ENCODE results near the gene TTLL11. TPM values are rescaled to one million over a fixed set of nuclear protein-coding genes. Genes with fewer than 3 reads are reported as not detected.

Gene TTLL11
- total and polyA plus RNA-seq, 2 of the 8 experiments (the other 6 are each of a cell fraction or from before 2014, with no cell fraction given), result 0.56 to 0.80 TPM

- Histone ChIP-seq H3K36me3 (ENCODE audit: control insufficient read depth in 2 of 4, insufficient read depth in 4 of 4, low read length in 3 of 4) (peaks cover 0 to 7% (median 5%) of the 10 kb centered on the region in 4 experiments; a peak in 5 of 8 replicates), H3K27me3 (replicated peaks in 1 of 4; ENCODE audit: control insufficient read depth in 3 of 4, extremely low read depth in 1 of 4, insufficient read depth in 3 of 4, low read length in 3 of 4) (no peaks in the 10 kb centered on the region), H3K9me3 (ENCODE audit: insufficient read depth in 2 of 2, low read depth in 1 of 2, low read length in 1 of 2) (no peaks in the 10 kb centered on the region), H3K9ac (replicated peaks in 1 of 4; ENCODE audit: extremely low read depth in 1 of 4, low read depth in 3 of 4, low read length in 3 of 4) (no peak overlapping the region), H3K18ac (ENCODE audit: extremely low read depth, low read length) (no peak overlapping the region), H3K4me1 (replicated peaks in 1 of 4; ENCODE audit: control insufficient read depth in 3 of 4, insufficient read depth in 4 of 4, low read length in 3 of 4) (peaks cover 0 to 20% (median 10%) of the 10 kb centered on the region in 4 experiments; a peak in 6 of 7 replicates), H4K8ac (ENCODE audit: extremely low read depth, insufficient read depth, low read length) (no peak overlapping the region), H4K20me1 (replicated peaks in 1 of 2; ENCODE audit: control insufficient read depth in 1 of 2, insufficient read depth in 2 of 2, low read length in 2 of 2) (peaks cover 0 to 2% of the 10 kb centered on the region in 2 experiments), H3K79me2 (ENCODE audit: control insufficient read depth in 1 of 2, insufficient read depth in 2 of 2, low read length in 2 of 2) (no peaks in the 10 kb centered on the region), H3K14ac (ENCODE audit: insufficient read length) (no peak overlapping the region), H2AFZ (ENCODE audit: low read length) (no peak overlapping the region), H2BK20ac (ENCODE audit: low read length) (no peak overlapping the region), H3K4ac (replicated peaks; ENCODE audit: insufficient read length, low read depth, low read length) (no peak overlapping the region), H3K23me2 (ENCODE audit: low read depth, low read length) (peaks cover 4% of the 10 kb centered on the region; the same call in 1 of the 2 replicates), H2AK5ac (ENCODE audit: low read depth, low read length) (no peak overlapping the region), H3K4me3 (ENCODE audit: extremely low read depth in 1 of 4, insufficient read depth in 2 of 4, low read depth in 3 of 4, low read length in 4 of 4) (no peak overlapping the region), H3K23ac (ENCODE audit: insufficient read length) (no peak overlapping the region), H2BK120ac (replicated peaks; ENCODE audit: low read depth, low read length) (no peak overlapping the region), H3K4me2 (ENCODE audit: insufficient read depth in 1 of 2, low read depth in 2 of 2, low read length in 2 of 2) (no peak overlapping the region), H4K5ac (ENCODE audit: insufficient read length, low read depth, low read length) (no peak overlapping the region), H2BK5ac (ENCODE audit: low read depth, low read length) (peak overlapping the region; percentile 3; the same call in 1 of the 2 replicates), H3K79me1 (ENCODE audit: low read depth, low read length) (no peaks in the 10 kb centered on the region), H2BK12ac (ENCODE audit: low read depth, low read length) (no peak overlapping the region), H2BK15ac (ENCODE audit: low read length) (no peak overlapping the region; the same call in 1 of the 2 replicates), H3K56ac (replicated peaks; ENCODE audit: insufficient read length, low read depth, low read length) (no peak overlapping the region), H4K91ac (replicated peaks; ENCODE audit: insufficient read length, low read length) (no peak overlapping the region), H3K27ac (ENCODE audit: low read depth, low read length) (no peak overlapping the region)
- no peak for TF ChIP-seq SP2 (IDR thresholded peaks at IDR 0.05; ENCODE audit: low read length)
- TF ChIP-seq KDM4A (IDR thresholded peaks at IDR 0.05; ENCODE audit: low read depth, low read length, severe bottlenecking), result no peak
- ChIA-PET POLR2A (ENCODE audit: partially characterized antibody) (no interaction called here), CTCF (ENCODE audit: partially characterized antibody) (interaction anchor here (0.7 to 1.0 kb wide), 2 partner anchors 91 to 105 kb away, joined by 3 read pairs; no protein-coding TSS in a partner anchor)
- DNase-seq (ENCODE audit: low read depth in 1 of 2, low spot score in 2 of 2) (no peak), FAIRE-seq (no peak)
- 94% methylated on average over 5 of the region's 5 CpGs; no CpG with 5 or more reads in 1 of the 2 experiments for WGBS, 2 experiments (ENCODE audit: extremely low coverage in 1 of 2, insufficient coverage in 1 of 2, insufficient read length in 1 of 2, insufficient replicate concordance in 2 of 2, low coverage in 1 of 2, low lambda C conversion rate in 2 of 2, missing lambda C conversion rate in 1 of 2)
Measured at GRCh38 chr9:121786543-121786948, 306.6 kb downstream of the TTLL11 start.

All from H1 (cell line).